ENCODE measurements around the gene ATG16L1. TPM values are rescaled to one million over a fixed set of nuclear protein-coding genes. Genes with fewer than 3 reads are reported as not detected.
A peak's percentile ranks its signal among the peaks of the same experiment; 100 is the strongest.

ATG16L1 gene
- total RNA-seq, 1 experiment from 2014 or later, result 54.3 TPM

DNA sequence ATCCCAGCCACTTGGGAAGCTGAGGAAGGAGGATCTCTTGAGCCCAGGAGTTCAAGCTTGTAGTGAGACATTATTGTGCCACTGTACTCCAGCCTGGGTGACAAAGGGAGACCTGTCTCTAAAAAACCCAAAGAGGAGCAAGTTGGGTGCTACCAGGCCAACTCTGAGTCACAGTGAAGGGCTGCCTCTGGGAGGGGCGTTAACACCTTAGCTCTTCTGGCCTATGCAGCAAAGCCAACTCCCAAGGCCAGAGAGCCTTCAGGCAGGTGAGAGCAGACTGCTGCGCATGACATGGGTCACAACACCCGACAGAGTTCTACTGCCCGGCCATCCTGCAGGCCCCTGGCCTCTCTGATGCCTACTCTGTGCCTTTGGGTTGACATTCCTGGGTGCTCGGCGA is 32.6 kb upstream of the ATG16L1 start:
- no peaks in the 10 kb centered on the region for H3K27me3 ChIP-seq (replicated peaks)
- H3K27ac ChIP-seq, result no peak overlapping the region
- no peak for DNase-seq (ENCODE audit: low read depth in 1 of 2, low spot score in 2 of 2)
- no peak overlapping the region for H3K4me3 ChIP-seq
- no peaks in the 10 kb centered on the region for H3K9me3 ChIP-seq (replicated peaks)
- peaks cover 26% of the 10 kb centered on the region for H3K4me1 ChIP-seq (replicated peaks)
- H3K36me3 ChIP-seq, result no peaks in the 10 kb centered on the region

DNA sequence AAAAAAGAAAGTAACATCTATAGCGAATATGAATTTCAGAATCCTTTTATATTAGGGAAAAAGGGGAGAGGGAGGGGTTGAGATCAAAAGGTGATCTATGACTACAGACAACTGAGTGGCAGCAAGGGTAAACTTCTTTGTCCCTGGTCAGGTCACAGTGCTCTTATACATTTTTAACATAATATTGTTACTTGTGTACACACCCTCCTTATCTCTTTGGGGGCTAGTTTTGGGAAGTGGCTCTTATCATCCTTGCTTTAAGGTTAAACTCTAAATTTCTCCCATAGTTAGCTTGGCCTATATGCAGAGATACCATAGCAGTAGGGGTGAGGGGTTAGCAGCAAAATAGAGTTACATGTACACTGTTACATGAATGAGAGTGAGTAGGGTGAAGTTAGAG is 31.6 kb upstream of the ATG16L1 start:
- no peak overlapping the region for H3K27ac ChIP-seq
- H3K27me3 ChIP-seq (replicated peaks), result no peaks in the 10 kb centered on the region
- H3K4me3 ChIP-seq, result no peak overlapping the region
- no peaks in the 10 kb centered on the region for H3K9me3 ChIP-seq (replicated peaks)
- no peaks in the 10 kb centered on the region for H3K36me3 ChIP-seq
- H3K4me1 ChIP-seq (replicated peaks), result peaks cover 30% of the 10 kb centered on the region
- DNase-seq (ENCODE audit: low read depth in 1 of 2, low spot score in 2 of 2), result no peak

- Histone ChIP-seq H3K4me3 (no peak overlapping the region), H3K9me3 (replicated peaks) (no peaks in the 10 kb centered on the region), H3K27me3 (replicated peaks) (no peaks in the 10 kb centered on the region), H3K36me3 (no peaks in the 10 kb centered on the region), H3K27ac (peak overlapping the region; percentile 30), H3K4me1 (replicated peaks) (peaks cover 30% of the 10 kb centered on the region)
- DNase-seq (ENCODE audit: low read depth in 1 of 2, low spot score in 2 of 2), result peak in 1 of 2 experiments; percentile 48
These were observed 30.0 kb upstream of the ATG16L1 start for GRCh38 chr2:233221378-233222063.

- Histone ChIP-seq H3K4me3 (no peak overlapping the region), H3K27ac (peak overlapping the region; percentile 16), H3K4me1 (replicated peaks) (peaks cover 30% of the 10 kb centered on the region), H3K27me3 (replicated peaks) (no peaks in the 10 kb centered on the region), H3K9me3 (replicated peaks) (no peaks in the 10 kb centered on the region), H3K36me3 (no peaks in the 10 kb centered on the region)
- peak in 1 of 2 experiments; percentile 50 for DNase-seq (ENCODE audit: low read depth in 1 of 2, low spot score in 2 of 2)
These were observed 28.2 kb upstream of the ATG16L1 start for GRCh38 chr2:233223059-233223894.

DNA sequence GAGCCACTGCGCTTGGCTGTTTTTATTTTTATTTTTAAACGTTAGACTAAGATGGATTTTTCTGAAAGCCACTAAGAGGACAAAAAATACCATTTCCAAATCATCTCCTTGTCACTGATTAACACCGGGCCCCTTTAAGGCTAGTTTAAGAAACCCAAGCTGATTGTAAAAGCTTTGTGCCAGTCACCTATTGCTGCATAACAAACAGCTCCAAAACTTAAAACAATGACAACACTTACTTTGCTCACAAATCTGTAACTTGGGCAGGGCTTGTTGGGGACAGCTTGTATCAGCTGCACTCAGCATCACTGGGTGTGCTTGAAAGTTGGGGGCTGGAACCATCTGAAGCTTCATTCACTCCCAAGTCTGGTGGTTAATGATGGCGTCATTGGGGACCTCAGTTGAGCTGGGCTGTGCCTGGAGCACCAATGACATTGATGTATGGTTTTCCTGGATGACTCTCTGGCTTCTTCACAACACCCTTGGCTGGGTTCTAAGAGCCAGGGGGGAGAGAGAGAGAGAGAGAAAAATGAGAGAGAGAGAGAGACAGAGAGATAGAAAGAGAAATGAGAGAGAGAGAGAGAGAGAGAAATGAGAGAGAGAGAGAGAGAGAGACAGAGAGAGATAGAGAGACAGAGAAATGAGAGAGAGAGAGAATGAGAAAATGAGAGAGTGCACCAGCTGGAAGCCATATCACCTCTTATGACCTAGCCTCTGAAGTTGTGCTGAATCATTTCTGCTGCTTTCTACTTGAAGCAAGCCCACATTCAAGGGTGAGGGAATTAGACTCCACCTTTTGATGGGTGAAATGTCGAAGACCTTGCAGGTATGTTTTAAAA is 26.0 kb upstream of the ATG16L1 start:
- Histone ChIP-seq H3K27me3 (replicated peaks) (no peaks in the 10 kb centered on the region), H3K4me1 (replicated peaks) (peaks cover 29% of the 10 kb centered on the region), H3K4me3 (no peak overlapping the region), H3K27ac (no peak overlapping the region), H3K36me3 (no peaks in the 10 kb centered on the region), H3K9me3 (replicated peaks) (no peaks in the 10 kb centered on the region)
- DNase-seq (ENCODE audit: low read depth in 1 of 2, low spot score in 2 of 2), result no peak

DNA sequence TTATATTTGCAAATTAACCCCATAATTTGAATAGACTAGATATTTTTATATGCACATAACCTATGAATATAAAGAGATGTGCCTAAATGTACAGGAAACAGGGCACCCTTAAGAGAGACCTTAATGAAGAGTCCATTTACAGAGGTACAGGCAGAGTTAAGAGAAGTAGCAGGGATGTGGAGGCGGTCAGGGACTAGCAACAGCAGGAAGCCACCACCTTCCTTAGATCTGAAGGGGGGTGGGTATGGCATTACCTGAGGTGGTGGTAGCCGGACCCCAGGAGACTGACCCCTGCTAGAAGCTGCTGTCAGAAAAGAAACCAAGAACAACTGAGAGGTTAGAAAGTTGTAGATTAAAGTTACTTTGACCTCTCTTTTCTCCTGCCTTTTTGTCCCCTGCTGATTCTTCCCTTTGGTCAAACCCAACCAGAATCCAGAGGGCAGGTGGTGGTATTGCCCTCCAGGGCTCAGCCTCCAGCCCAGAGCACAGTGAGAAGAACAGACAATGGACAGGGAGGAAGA is 24.9 kb upstream of the ATG16L1 start:
- no peaks in the 10 kb centered on the region for H3K36me3 ChIP-seq
- peaks cover 19% of the 10 kb centered on the region for H3K4me1 ChIP-seq (replicated peaks)
- no peaks in the 10 kb centered on the region for H3K9me3 ChIP-seq (replicated peaks)
- no peak overlapping the region for H3K27ac ChIP-seq
- no peak for DNase-seq (ENCODE audit: low read depth in 1 of 2, low spot score in 2 of 2)
- H3K27me3 ChIP-seq (replicated peaks), result no peaks in the 10 kb centered on the region
- H3K4me3 ChIP-seq, result no peak overlapping the region

DNA sequence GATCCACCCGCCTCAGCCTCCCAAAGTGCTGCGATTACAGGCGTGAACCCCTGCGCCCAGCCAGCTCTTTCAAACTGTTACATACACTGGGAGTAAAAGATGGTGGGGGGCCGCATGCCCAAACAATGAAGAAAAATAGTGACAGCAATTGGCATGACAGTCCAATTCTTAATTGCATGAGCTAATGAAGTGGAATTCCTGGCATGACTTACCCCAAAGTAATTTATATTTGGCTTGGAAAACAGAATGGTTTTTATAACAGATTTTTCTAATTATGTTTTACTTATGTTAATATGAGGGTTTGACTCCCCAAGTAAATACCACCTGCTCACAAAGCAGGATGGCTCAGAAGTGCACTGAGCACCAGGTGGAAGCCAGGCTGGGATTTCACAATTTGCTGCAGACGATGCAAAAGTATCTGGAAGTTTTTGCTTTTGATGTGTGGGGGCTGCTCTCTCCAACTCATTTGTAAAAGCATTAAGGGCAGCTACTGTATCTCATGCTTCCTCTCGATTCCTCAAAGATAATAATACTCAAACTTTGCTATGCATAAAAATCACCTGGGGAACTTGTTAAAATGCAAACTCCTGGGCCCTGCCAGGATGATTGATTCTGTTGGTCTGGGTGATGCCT is 24.0 kb upstream of the ATG16L1 start:
- no peak overlapping the region for H3K4me3 ChIP-seq
- DNase-seq (ENCODE audit: low read depth in 1 of 2, low spot score in 2 of 2), result no peak
- peaks cover 14% of the 10 kb centered on the region for H3K4me1 ChIP-seq (replicated peaks)
- H3K9me3 ChIP-seq (replicated peaks), result no peaks in the 10 kb centered on the region
- no peaks in the 10 kb centered on the region for H3K27me3 ChIP-seq (replicated peaks)
- no peaks in the 10 kb centered on the region for H3K36me3 ChIP-seq
- H3K27ac ChIP-seq, result no peak overlapping the region

DNA sequence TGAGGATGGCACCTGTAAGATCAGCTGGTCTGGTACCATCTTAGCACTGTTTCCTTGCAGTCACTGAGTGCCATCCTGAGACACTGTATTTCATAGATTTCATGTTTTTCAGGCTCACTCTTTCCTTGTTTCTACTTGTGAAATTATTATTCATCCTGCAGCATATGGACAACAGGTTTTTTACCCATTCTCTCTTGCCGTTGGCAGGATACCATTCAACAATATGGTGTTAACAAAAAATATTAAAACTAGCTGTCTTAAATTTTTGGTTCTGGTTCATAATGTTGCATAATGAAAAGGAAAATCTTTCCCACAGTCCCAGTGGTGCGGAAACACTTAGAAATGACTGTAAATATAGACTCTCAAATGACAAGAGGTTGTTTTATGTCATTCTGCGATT is 23.1 kb upstream of the ATG16L1 start:
- H3K27me3 ChIP-seq (replicated peaks), result no peaks in the 10 kb centered on the region
- no peak overlapping the region for H3K4me3 ChIP-seq
- no peaks in the 10 kb centered on the region for H3K9me3 ChIP-seq (replicated peaks)
- peaks cover 9% of the 10 kb centered on the region for H3K4me1 ChIP-seq (replicated peaks)
- no peak for DNase-seq (ENCODE audit: low read depth in 1 of 2, low spot score in 2 of 2)
- no peaks in the 10 kb centered on the region for H3K36me3 ChIP-seq
- H3K27ac ChIP-seq, result no peak overlapping the region

DNA sequence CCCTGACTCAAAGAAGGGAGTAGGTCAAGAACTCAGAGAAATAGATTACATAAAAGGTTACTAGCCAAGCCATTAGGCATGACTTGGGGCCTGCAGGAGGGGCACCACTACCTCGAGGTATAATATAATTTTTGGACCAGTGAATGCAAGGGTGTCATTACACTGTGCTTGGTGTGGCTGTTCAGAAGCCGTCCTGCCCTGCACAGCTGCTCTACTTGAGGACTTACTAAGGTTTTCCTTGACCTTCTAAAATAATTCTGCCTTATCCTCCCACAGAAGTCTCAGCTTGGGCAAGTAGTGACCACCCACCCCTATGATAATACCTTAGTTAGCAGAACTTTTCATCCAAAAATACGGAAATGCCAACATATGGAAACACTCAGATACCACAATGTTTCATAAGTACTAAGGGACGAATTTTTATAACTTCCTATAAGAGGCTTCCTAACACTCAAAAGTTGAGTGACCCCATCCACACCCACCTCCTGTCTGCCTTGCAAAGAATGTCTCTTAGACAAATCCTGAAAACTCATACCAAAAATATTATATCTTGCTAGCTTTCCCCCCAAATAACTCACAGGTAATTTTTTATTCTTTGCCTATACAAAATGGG is 17.7 kb upstream of the ATG16L1 start:
- H3K36me3 ChIP-seq, result no peaks in the 10 kb centered on the region
- no peaks in the 10 kb centered on the region for H3K9me3 ChIP-seq (replicated peaks)
- DNase-seq (ENCODE audit: low read depth in 1 of 2, low spot score in 2 of 2), result no peak
- no peak overlapping the region for H3K27ac ChIP-seq
- H3K4me3 ChIP-seq, result no peak overlapping the region
- no peaks in the 10 kb centered on the region for H3K4me1 ChIP-seq (replicated peaks)
- no peaks in the 10 kb centered on the region for H3K27me3 ChIP-seq (replicated peaks)

GRCh38 chr2:233234264-233234663 is 17.2 kb upstream of the ATG16L1 start:
- Histone ChIP-seq H3K36me3 (no peaks in the 10 kb centered on the region), H3K27me3 (replicated peaks) (no peaks in the 10 kb centered on the region), H3K4me1 (replicated peaks) (no peaks in the 10 kb centered on the region), H3K27ac (no peak overlapping the region), H3K4me3 (no peak overlapping the region), H3K9me3 (replicated peaks) (no peaks in the 10 kb centered on the region)
- DNase-seq (ENCODE audit: low read depth in 1 of 2, low spot score in 2 of 2), result no peak

- H3K4me3 ChIP-seq, result no peak overlapping the region
- H3K27ac ChIP-seq, result no peak overlapping the region
- no peaks in the 10 kb centered on the region for H3K9me3 ChIP-seq (replicated peaks)
- no peaks in the 10 kb centered on the region for H3K4me1 ChIP-seq (replicated peaks)
- no peaks in the 10 kb centered on the region for H3K36me3 ChIP-seq
- H3K27me3 ChIP-seq (replicated peaks), result no peaks in the 10 kb centered on the region
- DNase-seq (ENCODE audit: low read depth in 1 of 2, low spot score in 2 of 2), result no peak
These were observed 16.5 kb upstream of the ATG16L1 start for GRCh38 chr2:233234996-233235395.

GRCh38 chr2:233235977-233236376 is 15.5 kb upstream of the ATG16L1 start:
- H3K27me3 ChIP-seq (replicated peaks), result no peaks in the 10 kb centered on the region
- no peaks in the 10 kb centered on the region for H3K36me3 ChIP-seq
- H3K9me3 ChIP-seq (replicated peaks), result no peaks in the 10 kb centered on the region
- no peak overlapping the region for H3K27ac ChIP-seq
- no peak for DNase-seq (ENCODE audit: low read depth in 1 of 2, low spot score in 2 of 2)
- no peak overlapping the region for H3K4me3 ChIP-seq
- H3K4me1 ChIP-seq (replicated peaks), result no peaks in the 10 kb centered on the region
